Measurements from ENCODE around the gene SLC25A10.

DNA sequence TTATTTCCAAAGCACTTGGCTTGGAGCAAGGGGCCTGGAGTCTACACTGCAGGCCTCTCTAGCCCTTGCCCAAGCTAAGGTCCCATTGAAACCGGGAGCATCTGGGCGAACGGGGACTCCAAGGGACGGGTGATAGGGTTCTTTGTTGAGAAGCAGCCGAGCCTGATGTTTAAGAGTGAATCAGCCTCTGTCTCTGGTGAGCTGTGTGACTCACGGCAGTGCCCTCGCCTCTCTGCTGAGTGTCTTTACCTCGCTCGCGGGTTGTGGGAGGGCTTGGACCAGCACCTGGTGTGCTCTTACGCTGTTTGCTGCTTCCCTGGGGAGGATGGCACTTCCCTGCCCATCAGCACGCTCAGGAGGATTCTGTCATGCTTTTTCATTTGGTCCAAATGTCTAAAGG lies 27.0 kb upstream of the SLC25A10 start:
- TF ChIP-seq, protein P1, sequence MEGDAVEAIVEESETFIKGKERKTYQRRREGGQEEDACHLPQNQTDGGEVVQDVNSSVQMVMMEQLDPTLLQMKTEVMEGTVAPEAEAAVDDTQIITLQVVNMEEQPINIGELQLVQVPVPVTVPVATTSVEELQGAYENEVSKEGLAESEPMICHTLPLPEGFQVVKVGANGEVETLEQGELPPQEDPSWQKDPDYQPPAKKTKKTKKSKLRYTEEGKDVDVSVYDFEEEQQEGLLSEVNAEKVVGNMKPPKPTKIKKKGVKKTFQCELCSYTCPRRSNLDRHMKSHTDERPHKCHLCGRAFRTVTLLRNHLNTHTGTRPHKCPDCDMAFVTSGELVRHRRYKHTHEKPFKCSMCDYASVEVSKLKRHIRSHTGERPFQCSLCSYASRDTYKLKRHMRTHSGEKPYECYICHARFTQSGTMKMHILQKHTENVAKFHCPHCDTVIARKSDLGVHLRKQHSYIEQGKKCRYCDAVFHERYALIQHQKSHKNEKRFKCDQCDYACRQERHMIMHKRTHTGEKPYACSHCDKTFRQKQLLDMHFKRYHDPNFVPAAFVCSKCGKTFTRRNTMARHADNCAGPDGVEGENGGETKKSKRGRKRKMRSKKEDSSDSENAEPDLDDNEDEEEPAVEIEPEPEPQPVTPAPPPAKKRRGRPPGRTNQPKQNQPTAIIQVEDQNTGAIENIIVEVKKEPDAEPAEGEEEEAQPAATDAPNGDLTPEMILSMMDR (conservative IDR thresholded peaks at IDR 0.05): no peak
- TF ChIP-seq ZFX (IDR thresholded peaks at IDR 0.05): no peak

All from C4-2B (cell line).